Adrenal gland (tissue), 5 donors: ENCODE measurements around the gene RAB20.
"Not testable (repeated sequence)": the region's sequence is repeated elsewhere in the genome, so short reads cannot be mapped to it uniquely, and the experiment has no call there.

ENCODE experiments used
- POLR2A ChIP-seq, 2 donors: fragments of 450-650 bp; IDR thresholded peaks; one replicate each; pipeline ENCODE4 v1.6.1; 2017; ENCODE audit warnings: antibody characterized with exemption in 2 of 2, mild to moderate bottlenecking in 2 of 2, moderate library complexity in 1 of 2
- TF ChIP-seq, protein P1 (sequence below), 6 experiments: fragments of 450-650 bp in 4 of 6; fragments of 200-600 bp in 2 of 6; sonication (generic) in 1 of 6; IDR thresholded peaks; 1 replicate in 5 of 6; 2 replicates in 1 of 6; pipeline versions ENCODE4 v1.5.1 to v1.8.0; 2016 to 2021; ENCODE audit warnings: antibody characterized with exemption in 6 of 6, mild to moderate bottlenecking in 2 of 6, moderate library complexity in 1 of 6
- donor health status: DM: no; HTN: no; CAD: no.

DNA sequence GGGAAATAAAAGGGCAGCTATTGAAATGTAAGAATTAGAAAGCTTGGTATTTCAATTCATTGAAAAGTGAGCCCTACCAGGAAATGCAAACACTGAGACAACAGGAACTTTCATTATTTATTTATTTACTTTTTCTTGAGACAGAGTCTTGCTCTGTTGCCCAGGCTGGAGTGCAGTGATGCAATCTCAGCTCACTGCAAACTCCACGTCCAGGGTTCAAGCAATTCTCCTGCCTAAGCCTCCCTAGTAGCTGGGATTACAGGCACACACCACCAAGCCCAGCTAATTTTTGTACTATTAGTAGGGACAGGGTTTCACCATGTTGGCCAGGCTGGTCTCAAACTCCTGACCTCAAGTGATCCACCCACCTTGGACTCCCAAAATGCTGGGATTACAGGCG lies 29.3 kb downstream of the RAB20 start:
- TF ChIP-seq, protein P1, sequence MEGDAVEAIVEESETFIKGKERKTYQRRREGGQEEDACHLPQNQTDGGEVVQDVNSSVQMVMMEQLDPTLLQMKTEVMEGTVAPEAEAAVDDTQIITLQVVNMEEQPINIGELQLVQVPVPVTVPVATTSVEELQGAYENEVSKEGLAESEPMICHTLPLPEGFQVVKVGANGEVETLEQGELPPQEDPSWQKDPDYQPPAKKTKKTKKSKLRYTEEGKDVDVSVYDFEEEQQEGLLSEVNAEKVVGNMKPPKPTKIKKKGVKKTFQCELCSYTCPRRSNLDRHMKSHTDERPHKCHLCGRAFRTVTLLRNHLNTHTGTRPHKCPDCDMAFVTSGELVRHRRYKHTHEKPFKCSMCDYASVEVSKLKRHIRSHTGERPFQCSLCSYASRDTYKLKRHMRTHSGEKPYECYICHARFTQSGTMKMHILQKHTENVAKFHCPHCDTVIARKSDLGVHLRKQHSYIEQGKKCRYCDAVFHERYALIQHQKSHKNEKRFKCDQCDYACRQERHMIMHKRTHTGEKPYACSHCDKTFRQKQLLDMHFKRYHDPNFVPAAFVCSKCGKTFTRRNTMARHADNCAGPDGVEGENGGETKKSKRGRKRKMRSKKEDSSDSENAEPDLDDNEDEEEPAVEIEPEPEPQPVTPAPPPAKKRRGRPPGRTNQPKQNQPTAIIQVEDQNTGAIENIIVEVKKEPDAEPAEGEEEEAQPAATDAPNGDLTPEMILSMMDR (IDR thresholded peaks at IDR 0.05), result not testable (repeated sequence)
- not testable (repeated sequence) for TF ChIP-seq POLR2A (IDR thresholded peaks at IDR 0.05)
